ENCODE measurements around the gene RIMBP2.

DNA sequence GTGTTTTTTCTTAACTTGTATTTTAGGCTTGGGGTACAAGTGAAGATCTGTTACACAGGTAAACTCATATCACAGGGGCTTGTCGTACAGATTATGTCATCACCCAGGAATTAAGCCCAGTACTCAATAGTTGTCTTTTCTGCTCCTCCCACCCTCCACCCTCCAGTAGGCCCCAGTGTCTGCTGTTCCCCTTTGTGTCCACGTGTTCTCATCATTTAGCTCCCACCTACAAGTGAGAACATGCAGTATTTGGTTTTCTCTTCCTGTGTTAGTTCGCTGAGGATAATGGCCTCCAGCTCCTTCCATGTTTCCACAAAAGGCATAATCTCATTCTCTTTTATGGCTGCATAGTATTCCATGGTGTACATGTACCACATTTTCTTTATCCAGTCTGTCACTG, 166.7 kb downstream of the RIMBP2 start:
- TF ChIP-seq POLR2AphosphoS5 (IDR thresholded peaks at IDR 0.05; ENCODE audit: low read depth, low read length) (no peak), SIN3A (IDR thresholded peaks at IDR 0.05; ENCODE audit: borderline replicate concordance, insufficient read depth, low read length) (no peak)
- TF ChIP-seq, protein P1, sequence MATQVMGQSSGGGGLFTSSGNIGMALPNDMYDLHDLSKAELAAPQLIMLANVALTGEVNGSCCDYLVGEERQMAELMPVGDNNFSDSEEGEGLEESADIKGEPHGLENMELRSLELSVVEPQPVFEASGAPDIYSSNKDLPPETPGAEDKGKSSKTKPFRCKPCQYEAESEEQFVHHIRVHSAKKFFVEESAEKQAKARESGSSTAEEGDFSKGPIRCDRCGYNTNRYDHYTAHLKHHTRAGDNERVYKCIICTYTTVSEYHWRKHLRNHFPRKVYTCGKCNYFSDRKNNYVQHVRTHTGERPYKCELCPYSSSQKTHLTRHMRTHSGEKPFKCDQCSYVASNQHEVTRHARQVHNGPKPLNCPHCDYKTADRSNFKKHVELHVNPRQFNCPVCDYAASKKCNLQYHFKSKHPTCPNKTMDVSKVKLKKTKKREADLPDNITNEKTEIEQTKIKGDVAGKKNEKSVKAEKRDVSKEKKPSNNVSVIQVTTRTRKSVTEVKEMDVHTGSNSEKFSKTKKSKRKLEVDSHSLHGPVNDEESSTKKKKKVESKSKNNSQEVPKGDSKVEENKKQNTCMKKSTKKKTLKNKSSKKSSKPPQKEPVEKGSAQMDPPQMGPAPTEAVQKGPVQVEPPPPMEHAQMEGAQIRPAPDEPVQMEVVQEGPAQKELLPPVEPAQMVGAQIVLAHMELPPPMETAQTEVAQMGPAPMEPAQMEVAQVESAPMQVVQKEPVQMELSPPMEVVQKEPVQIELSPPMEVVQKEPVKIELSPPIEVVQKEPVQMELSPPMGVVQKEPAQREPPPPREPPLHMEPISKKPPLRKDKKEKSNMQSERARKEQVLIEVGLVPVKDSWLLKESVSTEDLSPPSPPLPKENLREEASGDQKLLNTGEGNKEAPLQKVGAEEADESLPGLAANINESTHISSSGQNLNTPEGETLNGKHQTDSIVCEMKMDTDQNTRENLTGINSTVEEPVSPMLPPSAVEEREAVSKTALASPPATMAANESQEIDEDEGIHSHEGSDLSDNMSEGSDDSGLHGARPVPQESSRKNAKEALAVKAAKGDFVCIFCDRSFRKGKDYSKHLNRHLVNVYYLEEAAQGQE (IDR thresholded peaks at IDR 0.05; ENCODE audit: insufficient read depth in 1 of 2, low read depth in 2 of 2, low read length in 2 of 2) = no peak

Data from PFSK-1 (cell line).